MG63 (cell line): ENCODE data around the gene ZFX. TPM values are rescaled to one million over a fixed set of nuclear protein-coding genes. Genes with fewer than 3 reads are reported as not detected.

Experiments used
- DNase-seq: peaks from one replicate; pipeline ENCODE4 v3.0.0-alpha.2; 2020
- H3K27me3 ChIP-seq: fragments of 250-450 bp; sonication (Bioruptor Pico); 2 replicates; pipeline ENCODE4 v1.5.1; 2020; ENCODE audit warnings: mild to moderate bottlenecking, moderate library complexity
- H3K36me3 ChIP-seq: fragments of 250-450 bp; sonication (Bioruptor Pico); 2 replicates; pipeline ENCODE4 v1.5.1; 2020; ENCODE audit warnings: mild to moderate bottlenecking, moderate library complexity
- H3K4me3 ChIP-seq: fragments of 250-450 bp; sonication (Bioruptor Pico); 2 replicates; pipeline ENCODE4 v1.5.1; 2020; ENCODE audit warnings: mild to moderate bottlenecking, moderate library complexity
- H3K9me3 ChIP-seq: fragments of 250-450 bp; sonication (Bioruptor Pico); 2 replicates; pipeline ENCODE4 v1.5.1; 2020; ENCODE audit warnings: mild to moderate bottlenecking, moderate library complexity
- total RNA-seq: library from RNA; depleted of rRNA; stranded (reverse); fragments of >200 nt; shearing (Covaris generic); gene quantifications from 2 replicates; pipeline ENCODE4 v1.2.3, GENCODE V29; 2014; ENCODE audit warnings: low replicate concordance

The ZFX gene
- total RNA-seq, 1 experiment from 2014 or later = 5.9 TPM

- H3K9me3 ChIP-seq = no peaks in the 10 kb centered on the region
- peaks cover 74% of the 10 kb centered on the region for H3K36me3 ChIP-seq
- H3K4me3 ChIP-seq = no peak overlapping the region
- no peaks in the 10 kb centered on the region for H3K27me3 ChIP-seq
- DNase-seq = no peak
These were observed 60.7 kb downstream of the ZFX start for GRCh38 chrX:24210190-24210589.

GRCh38 chrX:24214568-24214967, 65.0 kb downstream of the ZFX start:
- peaks cover 55% of the 10 kb centered on the region for H3K36me3 ChIP-seq

GRCh38 chrX:24215272-24215671, 65.7 kb downstream of the ZFX start:
- H3K27me3 ChIP-seq = no peaks in the 10 kb centered on the region
- peaks cover 48% of the 10 kb centered on the region for H3K36me3 ChIP-seq
- H3K4me3 ChIP-seq = no peak overlapping the region
- H3K9me3 ChIP-seq = no peaks in the 10 kb centered on the region
- no peak for DNase-seq

More at GRCh38 chrX:24214568-24214967, 65.0 kb downstream of the ZFX start:
- DNase-seq = no peak
- Histone ChIP-seq H3K4me3 (no peak overlapping the region), H3K27me3 (no peaks in the 10 kb centered on the region), H3K9me3 (no peaks in the 10 kb centered on the region)

- no peaks in the 10 kb centered on the region for H3K9me3 ChIP-seq
- no peak overlapping the region for H3K4me3 ChIP-seq
- no peaks in the 10 kb centered on the region for H3K27me3 ChIP-seq
- no peak for DNase-seq
- H3K36me3 ChIP-seq = peaks cover 41% of the 10 kb centered on the region
These were observed 66.5 kb downstream of the ZFX start for GRCh38 chrX:24216037-24216436.

GRCh38 chrX:24216827-24217226, 67.3 kb downstream of the ZFX start:
- H3K36me3 ChIP-seq = peaks cover 33% of the 10 kb centered on the region
- no peak for DNase-seq
- no peaks in the 10 kb centered on the region for H3K27me3 ChIP-seq
- no peaks in the 10 kb centered on the region for H3K9me3 ChIP-seq
- H3K4me3 ChIP-seq = no peak overlapping the region

GRCh38 chrX:24219320-24219719, 69.8 kb downstream of the ZFX start:
- H3K9me3 ChIP-seq = no peaks in the 10 kb centered on the region
- peaks cover 19% of the 10 kb centered on the region for H3K36me3 ChIP-seq
- no peak overlapping the region for H3K4me3 ChIP-seq
- DNase-seq = no peak
- no peaks in the 10 kb centered on the region for H3K27me3 ChIP-seq

GRCh38 chrX:24221872-24222271, 72.3 kb downstream of the ZFX start:
- no peaks in the 10 kb centered on the region for H3K27me3 ChIP-seq
- H3K9me3 ChIP-seq = peaks cover 3% of the 10 kb centered on the region; the same call in 1 of the 2 replicates
- H3K36me3 ChIP-seq = no peaks in the 10 kb centered on the region
- no peak overlapping the region for H3K4me3 ChIP-seq
- no peak for DNase-seq

GRCh38 chrX:24225265-24225664, 75.7 kb downstream of the ZFX start:
- H3K4me3 ChIP-seq = no peak overlapping the region
- H3K9me3 ChIP-seq = peaks cover 3% of the 10 kb centered on the region; the same call in 1 of the 2 replicates
- H3K27me3 ChIP-seq = no peaks in the 10 kb centered on the region
- DNase-seq = no peak
- H3K36me3 ChIP-seq = no peaks in the 10 kb centered on the region

GRCh38 chrX:24226176-24226575, 76.6 kb downstream of the ZFX start:
- Histone ChIP-seq H3K9me3 (peaks cover 3% of the 10 kb centered on the region; the same call in 1 of the 2 replicates), H3K36me3 (no peaks in the 10 kb centered on the region), H3K27me3 (no peaks in the 10 kb centered on the region), H3K4me3 (no peak overlapping the region)
- no peak for DNase-seq

GRCh38 chrX:24228596-24228995, 79.1 kb downstream of the ZFX start:
- H3K4me3 ChIP-seq = no peak overlapping the region
- no peaks in the 10 kb centered on the region for H3K27me3 ChIP-seq
- no peak for DNase-seq
- no peaks in the 10 kb centered on the region for H3K36me3 ChIP-seq
- peaks cover 3% of the 10 kb centered on the region; the same call in 1 of the 2 replicates for H3K9me3 ChIP-seq

GRCh38 chrX:24229400-24229879, 79.9 kb downstream of the ZFX start:
- no peak for DNase-seq
- H3K4me3 ChIP-seq = no peak overlapping the region
- H3K9me3 ChIP-seq = peaks cover 3% of the 10 kb centered on the region; the same call in 1 of the 2 replicates
- no peaks in the 10 kb centered on the region for H3K36me3 ChIP-seq
- no peaks in the 10 kb centered on the region for H3K27me3 ChIP-seq

- H3K27me3 ChIP-seq = no peaks in the 10 kb centered on the region
- no peak for DNase-seq
- no peaks in the 10 kb centered on the region for H3K36me3 ChIP-seq
- H3K4me3 ChIP-seq = no peak overlapping the region
- peaks cover 3% of the 10 kb centered on the region; the same call in 1 of the 2 replicates for H3K9me3 ChIP-seq
These were observed 80.4 kb downstream of the ZFX start for GRCh38 chrX:24229976-24230375.

GRCh38 chrX:24231131-24231540, 81.6 kb downstream of the ZFX start:
- Histone ChIP-seq H3K9me3 (no peaks in the 10 kb centered on the region), H3K27me3 (no peaks in the 10 kb centered on the region), H3K36me3 (no peaks in the 10 kb centered on the region), H3K4me3 (no peak overlapping the region)
- DNase-seq = peak; percentile 73

GRCh38 chrX:24231641-24232179, 82.2 kb downstream of the ZFX start:
- no peak overlapping the region for H3K4me3 ChIP-seq
- no peaks in the 10 kb centered on the region for H3K27me3 ChIP-seq
- DNase-seq = no peak
- H3K36me3 ChIP-seq = no peaks in the 10 kb centered on the region
- H3K9me3 ChIP-seq = no peaks in the 10 kb centered on the region

GRCh38 chrX:24232796-24233195, 83.3 kb downstream of the ZFX start:
- Histone ChIP-seq H3K27me3 (no peaks in the 10 kb centered on the region), H3K4me3 (no peak overlapping the region), H3K36me3 (no peaks in the 10 kb centered on the region), H3K9me3 (no peaks in the 10 kb centered on the region)
- DNase-seq = no peak

- DNase-seq = no peak
- Histone ChIP-seq H3K9me3 (no peaks in the 10 kb centered on the region), H3K36me3 (no peaks in the 10 kb centered on the region), H3K4me3 (no peak overlapping the region), H3K27me3 (no peaks in the 10 kb centered on the region)
These were observed 85.7 kb downstream of the ZFX start for GRCh38 chrX:24235084-24235710.

- Histone ChIP-seq H3K36me3 (no peaks in the 10 kb centered on the region), H3K4me3 (no peak overlapping the region), H3K9me3 (no peaks in the 10 kb centered on the region), H3K27me3 (no peaks in the 10 kb centered on the region)
- no peak for DNase-seq
These were observed 92.5 kb downstream of the ZFX start for GRCh38 chrX:24241822-24242648.
